DOHH2 (cell line): ENCODE results near the gene PLIN1.

Experiments used
- H3F3A ChIP-seq: fragments of 200-600 bp; sonication (generic), shearing (Covaris generic); 2 replicates; pipeline ENCODE4 v1.6.0; 2016; ENCODE audit warnings: antibody characterized with exemption, mild to moderate bottlenecking; ENCODE audit not compliant: control insufficient read depth, insufficient read depth
- H3K27ac ChIP-seq: fragments of 200-600 bp; sonication (generic); 2 replicates; pipeline ENCODE4 v1.5.1; 2014; ENCODE audit warnings: low read depth, mild to moderate bottlenecking, low read length, moderate library complexity
- H3K27me3 ChIP-seq: fragments of 200-600 bp; sonication (generic); 2 replicates; pipeline ENCODE4 v1.6.1; 2014; ENCODE audit warnings: mild to moderate bottlenecking, low read length, mixed read lengths; ENCODE audit not compliant: control insufficient read depth
- H3K36me3 ChIP-seq: fragments of 200-600 bp; sonication (generic); 2 replicates; pipeline ENCODE4 v1.6.1; 2014; ENCODE audit warnings: mild to moderate bottlenecking, low read length, moderate library complexity, mixed read lengths; ENCODE audit not compliant: control insufficient read depth
- H3K4me1 ChIP-seq: fragments of 200-600 bp; sonication (generic); 2 replicates; pipeline ENCODE4 v1.6.1; 2014; ENCODE audit warnings: mild to moderate bottlenecking, low read length, mixed read lengths; ENCODE audit not compliant: control insufficient read depth
- H3K4me2 ChIP-seq: fragments of 200-600 bp; sonication (generic); 2 replicates; pipeline ENCODE4 v1.6.0; 2014; ENCODE audit warnings: mild to moderate bottlenecking, low read length, moderate library complexity
- H3K4me3 ChIP-seq: fragments of 200-600 bp; sonication (generic); 2 replicates; pipeline ENCODE4 v1.5.1; 2014; ENCODE audit warnings: mild to moderate bottlenecking, low read length, mixed read lengths
- H3K79me2 ChIP-seq: fragments of 200-600 bp; sonication (generic); 2 replicates; pipeline ENCODE4 v1.6.1; 2014; ENCODE audit warnings: mild to moderate bottlenecking, low read length, mixed read lengths; ENCODE audit not compliant: control insufficient read depth
- H3K9me2 ChIP-seq: fragments of 200-600 bp; sonication (generic); replicated peaks from 2 replicates; pipeline ENCODE4 v1.6.1; 2014; ENCODE audit warnings: mild to moderate bottlenecking, low read length, mixed read lengths; ENCODE audit not compliant: control insufficient read depth
- H3K9me3 ChIP-seq: fragments of 200-600 bp; sonication (generic); 2 replicates; pipeline ENCODE4 v1.6.1; 2014; ENCODE audit warnings: antibody characterized with exemption, low read length, mixed read lengths; ENCODE audit not compliant: control insufficient read depth, insufficient read depth
- H4K20me1 ChIP-seq: fragments of 200-600 bp; sonication (generic); 2 replicates; pipeline ENCODE4 v1.6.0; 2014; ENCODE audit warnings: low read depth, mild to moderate bottlenecking, antibody characterized with exemption, low read length, moderate library complexity; ENCODE audit not compliant: control insufficient read depth, insufficient read depth
- CTCF ChIP-seq: fragments of 200-600 bp; sonication (generic); IDR thresholded peaks from one replicate; pipeline ENCODE4 v1.5.1; 2014; ENCODE audit warnings: antibody characterized with exemption, mild to moderate bottlenecking, low read depth, low read length; ENCODE audit not compliant: poor library complexity, severe bottlenecking
- EZH2phosphoT487 ChIP-seq: fragments of 200-600 bp; sonication (generic); IDR thresholded peaks from 2 replicates; pipeline ENCODE4 v1.6.1; 2017; ENCODE audit warnings: borderline replicate concordance, mild to moderate bottlenecking, antibody characterized with exemption, low read length, moderate library complexity, mixed read lengths

Gene PLIN1

DNA sequence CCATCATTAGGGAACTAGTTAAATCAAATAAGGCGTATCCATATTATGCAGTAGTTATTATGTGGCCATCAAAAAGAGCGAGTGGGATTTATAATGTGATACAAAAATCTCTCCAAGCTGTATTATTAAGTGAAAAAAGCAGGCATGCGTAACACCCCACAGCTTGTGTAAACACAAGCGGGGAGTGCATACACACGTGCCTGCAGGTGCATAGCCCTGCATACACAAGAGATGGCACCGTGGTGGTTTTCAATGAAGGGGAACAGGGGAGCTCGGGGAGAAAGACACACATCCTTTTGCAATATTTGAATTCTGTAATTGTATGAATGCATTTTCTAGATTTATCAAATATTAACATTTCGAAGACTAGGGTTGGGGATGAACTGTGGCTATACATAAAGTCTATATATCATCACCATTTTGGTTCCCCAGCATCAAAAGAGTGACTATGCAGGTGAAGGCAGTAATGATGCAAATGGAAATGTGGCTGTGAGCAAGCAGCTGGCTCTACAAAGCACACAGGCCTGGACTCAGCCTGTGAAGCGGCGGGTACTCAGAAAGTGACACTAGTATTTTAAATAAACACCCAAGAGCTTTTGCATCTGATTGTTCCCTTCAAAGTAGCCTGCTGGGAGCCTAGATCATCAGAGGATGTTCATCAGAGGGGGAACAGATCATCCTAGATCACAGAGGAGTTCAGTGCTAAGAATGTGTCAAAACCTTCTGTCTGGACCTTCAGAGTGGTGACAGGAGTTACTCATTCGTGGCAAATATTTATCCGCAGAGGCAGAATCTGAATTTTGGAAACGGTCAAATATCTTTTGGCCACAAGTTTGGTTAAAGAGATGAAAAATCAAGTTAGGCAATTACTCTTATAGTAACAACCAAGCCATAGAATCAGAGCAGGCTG, 14.5 kb downstream of the PLIN1 start:
- no peaks in the 10 kb centered on the region for H4K20me1 ChIP-seq
- no peaks in the 10 kb centered on the region for H3K79me2 ChIP-seq
- H3K36me3 ChIP-seq: no peaks in the 10 kb centered on the region
- peaks cover 4% of the 10 kb centered on the region; the same call in 1 of the 2 replicates for H3F3A ChIP-seq
- no peak overlapping the region for H3K27ac ChIP-seq
- H3K4me2 ChIP-seq: no peak overlapping the region
- H3K27me3 ChIP-seq: peaks cover 25% of the 10 kb centered on the region
- no peaks in the 10 kb centered on the region for H3K4me1 ChIP-seq
- H3K9me3 ChIP-seq: no peaks in the 10 kb centered on the region
- TF ChIP-seq EZH2phosphoT487: no peak
- TF ChIP-seq CTCF: no peak
- no peak overlapping the region for H3K4me3 ChIP-seq
- no peaks in the 10 kb centered on the region for H3K9me2 ChIP-seq

DNA sequence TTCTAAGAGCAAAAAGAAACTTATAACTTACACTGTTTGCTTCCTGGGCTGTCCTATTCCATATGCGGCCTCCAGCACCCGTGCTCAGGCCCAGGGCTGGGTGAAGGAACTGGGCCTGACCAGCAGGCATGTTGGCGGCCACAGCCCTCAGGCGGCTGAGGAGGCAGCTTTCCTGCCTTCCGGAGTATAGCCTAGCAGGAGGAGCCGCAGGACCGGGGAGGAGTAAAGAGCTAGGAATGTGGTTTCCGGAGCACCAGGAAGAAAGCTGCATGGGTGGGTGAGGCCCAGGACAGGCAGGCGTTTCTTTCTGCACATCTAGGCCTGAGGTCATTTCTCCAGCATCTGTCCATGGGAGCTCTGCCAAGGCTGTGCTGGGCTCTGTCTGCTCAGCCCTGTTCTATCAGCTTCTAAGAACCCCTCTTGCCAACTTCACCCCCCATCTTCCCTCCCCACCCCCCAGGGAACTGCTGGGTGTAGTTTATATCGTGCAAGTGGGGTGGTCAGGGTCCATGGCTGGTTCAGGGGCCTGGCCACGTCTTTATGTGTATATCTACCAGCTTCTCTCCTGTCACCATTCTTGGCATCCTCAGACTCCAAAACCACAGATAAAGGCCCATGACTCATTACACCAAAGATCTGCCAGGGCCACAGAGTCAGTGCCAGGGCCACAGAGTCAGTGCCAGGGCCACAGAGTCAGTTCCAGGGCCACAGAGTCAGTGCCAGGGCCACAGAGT, 16.1 kb downstream of the PLIN1 start:
- H3K4me2 ChIP-seq: no peak overlapping the region

DNA sequence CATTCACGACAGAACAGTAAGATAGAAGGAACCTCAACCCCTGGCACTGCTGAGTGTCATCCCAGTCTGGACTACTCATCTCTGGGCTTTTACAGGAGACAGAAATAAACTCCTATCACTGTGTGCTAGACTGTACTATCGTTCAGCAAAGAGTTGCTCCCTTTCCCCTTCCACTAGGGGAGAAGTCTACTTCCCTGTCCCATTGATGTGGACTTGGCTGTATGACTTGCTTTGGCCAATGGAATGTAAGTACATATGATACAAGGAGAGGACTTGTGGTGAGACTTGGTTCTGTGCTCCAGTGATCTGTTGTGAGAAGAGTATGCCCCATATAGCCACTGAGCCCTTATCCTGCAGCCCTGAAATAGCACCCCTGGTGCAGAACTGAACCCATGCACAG, 18.6 kb downstream of the PLIN1 start:
- peaks cover 30% of the 10 kb centered on the region for H3K27me3 ChIP-seq
- H3K4me3 ChIP-seq: no peak overlapping the region
- H3F3A ChIP-seq: peaks cover 4% of the 10 kb centered on the region; the same call in 1 of the 2 replicates
- H3K79me2 ChIP-seq: no peaks in the 10 kb centered on the region
- TF ChIP-seq EZH2phosphoT487 (no peak), CTCF (no peak)
- no peaks in the 10 kb centered on the region for H3K4me1 ChIP-seq
- no peaks in the 10 kb centered on the region for H3K9me3 ChIP-seq
- H3K9me2 ChIP-seq: no peaks in the 10 kb centered on the region
- no peak overlapping the region for H3K4me2 ChIP-seq
- no peak overlapping the region for H3K27ac ChIP-seq
- H3K36me3 ChIP-seq: no peaks in the 10 kb centered on the region
- H4K20me1 ChIP-seq: no peaks in the 10 kb centered on the region

More for the DNA sequence above, 16.1 kb downstream of the PLIN1 start:
- no peaks in the 10 kb centered on the region for H3K4me1 ChIP-seq
- H3K4me3 ChIP-seq: no peak overlapping the region
- H3K9me3 ChIP-seq: no peaks in the 10 kb centered on the region
- no peaks in the 10 kb centered on the region for H4K20me1 ChIP-seq
- H3K9me2 ChIP-seq: no peaks in the 10 kb centered on the region
- no peaks in the 10 kb centered on the region for H3K79me2 ChIP-seq
- no peaks in the 10 kb centered on the region for H3K36me3 ChIP-seq
- TF ChIP-seq EZH2phosphoT487 (no peak), CTCF (no peak)
- H3K27me3 ChIP-seq: peaks cover 28% of the 10 kb centered on the region
- H3F3A ChIP-seq: peaks cover 4% of the 10 kb centered on the region; the same call in 1 of the 2 replicates
- no peak overlapping the region for H3K27ac ChIP-seq
